22Rv1 (cell line): ENCODE measurements around the gene JCHAIN.

Experiments
- CTCF ChIP-seq: fragments of 450-650 bp; IDR thresholded peaks from 2 replicates; pipeline ENCODE4 v1.5.1; 2017; ENCODE audit warnings: mild to moderate bottlenecking
- ZFX ChIP-seq: fragments of 450-650 bp; IDR thresholded peaks from 2 replicates; pipeline ENCODE4 v1.6.1; 2017; ENCODE audit warnings: antibody characterized with exemption, borderline replicate concordance

GRCh38 chr4:70619288-70619687, 47.0 kb downstream of the JCHAIN start:
- TF ChIP-seq CTCF, result no peak
- TF ChIP-seq ZFX, result no peak
